Measurements from ENCODE around the gene ME3.
"Not testable (repeated sequence)": the region's sequence is repeated elsewhere in the genome, so short reads cannot be mapped to it uniquely, and the experiment has no call there.

Gene ME3

GRCh38 chr11:86558841-86559240 lies 113.6 kb downstream of the ME3 start:
- no peak for DNase-seq (ENCODE audit: low read depth)

- no peak for DNase-seq (ENCODE audit: low read depth)
Observed at GRCh38 chr11:86558207-86558606, 114.2 kb downstream of the ME3 start.

- no peak for DNase-seq (ENCODE audit: low read depth)
Observed at GRCh38 chr11:86555866-86556265, 116.5 kb downstream of the ME3 start.

DNA sequence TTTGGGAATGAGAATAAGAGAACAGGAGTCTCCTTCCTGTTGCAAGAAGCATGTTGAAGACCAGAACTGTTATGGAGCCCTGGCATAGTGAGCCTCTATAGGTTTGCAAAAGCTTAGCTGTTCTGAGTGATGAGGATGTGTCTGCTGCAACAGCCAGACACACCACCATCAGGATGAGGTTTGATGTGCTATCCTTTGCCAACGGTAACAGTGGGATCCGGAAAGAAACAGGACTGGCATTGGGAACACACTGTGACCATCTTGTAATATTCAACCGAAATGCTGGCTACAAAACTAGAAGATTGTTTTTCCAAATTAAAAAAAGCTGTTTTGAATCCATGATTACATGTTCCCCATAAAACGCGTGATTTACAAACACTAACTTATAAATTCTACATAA lies 117.0 kb downstream of the ME3 start:
- no peak for DNase-seq (ENCODE audit: low read depth)

GRCh38 chr11:86553265-86553664 lies 119.2 kb downstream of the ME3 start:
- no peak for DNase-seq (ENCODE audit: low read depth)

DNA sequence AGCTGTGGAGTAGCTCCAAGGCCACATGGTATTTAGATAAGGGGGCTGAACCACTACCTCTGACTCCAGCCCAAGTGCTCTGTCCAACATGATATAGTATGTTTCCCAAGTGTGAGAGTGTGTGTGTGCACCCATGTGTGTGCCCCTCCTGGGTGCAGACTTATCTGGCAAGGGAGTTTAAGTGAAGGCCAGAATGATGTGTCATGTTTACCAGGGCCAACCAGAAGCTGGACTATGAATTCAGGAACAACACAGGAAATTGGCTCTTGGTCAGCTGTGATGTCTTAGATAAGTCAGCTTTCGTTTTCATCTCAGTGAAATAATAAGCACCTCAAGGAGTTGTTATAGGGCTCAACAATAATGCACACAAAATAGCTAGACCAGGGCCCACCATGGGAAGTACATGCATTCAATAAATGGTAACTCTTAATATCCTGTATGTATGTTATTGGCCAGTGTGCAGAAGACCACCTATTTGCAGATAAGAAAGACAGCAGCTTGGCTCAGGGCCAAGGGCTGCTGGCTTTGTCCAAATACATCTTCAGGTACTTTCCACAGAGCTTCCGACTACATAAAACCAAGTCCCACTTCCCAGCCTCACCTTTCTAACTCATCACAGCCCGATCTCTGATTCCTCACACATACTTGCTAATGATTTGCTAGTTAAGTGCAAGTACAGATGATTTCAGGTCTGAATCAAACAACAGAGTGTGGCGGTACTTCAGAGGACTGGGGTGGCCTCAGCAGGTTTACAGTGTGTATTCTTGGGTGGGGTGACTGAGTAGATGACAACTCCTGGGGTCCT lies 120.9 kb downstream of the ME3 start:
- no peak for DNase-seq (ENCODE audit: low read depth)

- DNase-seq (ENCODE audit: low read depth): no peak
Observed at GRCh38 chr11:86550757-86551156, 121.7 kb downstream of the ME3 start.

GRCh38 chr11:86548271-86548917 lies 124.0 kb downstream of the ME3 start:
- DNase-seq (ENCODE audit: low read depth): no peak

DNA sequence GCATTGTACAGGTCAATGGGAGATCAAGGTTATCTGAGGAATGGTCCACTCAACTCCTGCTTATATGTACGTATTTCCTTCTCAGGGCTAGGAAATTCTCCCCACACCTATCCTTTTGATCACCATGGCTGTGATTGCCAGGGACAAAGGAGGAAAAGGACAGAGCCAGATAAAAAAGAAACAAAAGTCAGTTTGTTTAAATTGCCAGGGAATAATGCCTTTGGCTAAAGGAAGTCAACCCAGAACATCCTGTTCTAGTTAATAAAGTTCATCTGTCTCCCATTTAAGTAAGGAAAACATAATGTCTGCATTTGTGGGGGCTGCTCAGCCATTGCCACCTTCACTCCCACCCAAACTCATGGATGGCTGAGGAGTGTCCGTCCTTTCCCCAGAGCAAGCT lies 124.7 kb downstream of the ME3 start:
- no peak for DNase-seq (ENCODE audit: low read depth)

- DNase-seq (ENCODE audit: low read depth): not testable (repeated sequence)
Observed at GRCh38 chr11:86541299-86541698, 131.1 kb downstream of the ME3 start.

GRCh38 chr11:86538223-86538548 lies 134.2 kb downstream of the ME3 start:
- DNase-seq (ENCODE audit: low read depth): no peak

- no peak for DNase-seq (ENCODE audit: low read depth)
Observed at GRCh38 chr11:86537541-86538222, 134.7 kb downstream of the ME3 start.

GRCh38 chr11:86535773-86536172 lies 136.6 kb downstream of the ME3 start:
- no peak for DNase-seq (ENCODE audit: low read depth)

DNA sequence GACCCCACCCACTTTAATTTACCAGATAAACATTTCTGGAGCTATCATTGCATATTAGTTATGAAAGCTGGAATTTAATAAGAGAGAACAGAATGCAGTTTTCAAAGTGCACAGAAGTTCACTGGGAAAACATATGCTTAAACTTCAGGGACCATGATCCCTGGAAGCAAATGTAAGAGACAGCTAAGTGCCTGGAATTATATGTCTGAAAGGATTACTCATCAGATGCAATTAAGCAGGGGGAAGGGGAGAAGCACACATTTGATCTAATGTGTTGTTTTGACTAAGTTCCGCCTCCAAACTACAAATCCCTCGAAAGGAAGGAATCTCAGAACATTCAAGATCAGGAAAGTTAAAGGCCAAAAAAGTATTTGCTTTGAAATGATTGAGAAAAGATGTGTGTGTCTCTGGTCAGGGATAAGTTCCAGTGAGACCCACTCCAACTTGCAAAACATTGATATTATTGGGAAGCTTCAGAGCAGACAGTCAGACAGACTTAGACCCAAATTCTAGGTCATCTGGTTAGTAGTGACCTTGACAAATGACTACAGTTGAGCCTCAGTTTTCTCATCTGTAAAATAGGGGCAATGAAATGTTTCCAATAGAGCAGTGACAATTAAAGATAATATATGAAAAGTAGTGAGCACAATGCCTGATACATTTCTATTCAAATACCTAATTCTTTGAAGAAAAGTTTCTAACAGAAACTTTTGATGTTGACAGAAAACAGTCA lies 147.6 kb downstream of the ME3 start:
- DNase-seq (ENCODE audit: low read depth): no peak

DNA sequence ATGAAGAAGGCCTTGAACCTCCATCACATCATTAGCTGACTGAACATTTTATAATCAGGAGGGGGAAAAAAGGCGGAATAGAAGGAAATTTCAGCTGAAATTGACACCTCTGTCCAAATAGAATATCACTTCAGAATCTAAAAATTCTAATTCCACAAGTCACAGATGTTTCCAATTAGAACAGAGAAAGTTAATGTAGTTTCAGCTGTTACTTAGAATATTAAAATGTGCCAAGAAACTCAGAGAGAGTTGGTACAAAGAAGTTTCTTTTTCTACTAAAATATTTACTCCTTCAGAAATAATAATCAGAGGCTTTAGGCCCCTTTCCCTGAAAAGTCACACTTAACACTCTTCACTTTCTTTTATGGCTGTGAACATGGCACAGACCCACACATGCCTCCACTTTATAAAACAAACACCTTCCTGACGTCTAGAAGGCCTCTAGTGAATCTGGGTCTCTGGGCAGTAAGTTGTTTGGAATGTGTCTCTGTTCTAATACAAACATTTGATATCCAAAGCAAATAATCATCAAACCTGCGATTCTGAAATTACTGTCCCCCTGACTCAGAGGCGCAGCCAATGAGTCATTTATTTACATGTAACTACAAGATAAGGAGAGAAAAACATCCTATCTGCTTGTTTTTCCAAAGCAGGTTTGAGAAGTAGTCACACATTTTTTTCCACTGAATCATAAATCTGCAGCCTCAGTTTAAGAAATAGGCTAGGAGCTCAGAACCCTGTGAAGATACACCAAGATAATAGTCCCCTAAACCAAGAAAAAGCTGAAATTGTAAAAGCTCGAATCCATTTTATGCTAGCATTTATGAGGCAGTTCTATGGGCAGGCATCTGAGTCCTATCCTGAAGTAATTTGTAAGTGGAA lies 148.4 kb downstream of the ME3 start:
- no peak for DNase-seq (ENCODE audit: low read depth)

GRCh38 chr11:86522512-86522911 lies 149.9 kb downstream of the ME3 start:
- DNase-seq (ENCODE audit: low read depth): not testable (repeated sequence)

DNA sequence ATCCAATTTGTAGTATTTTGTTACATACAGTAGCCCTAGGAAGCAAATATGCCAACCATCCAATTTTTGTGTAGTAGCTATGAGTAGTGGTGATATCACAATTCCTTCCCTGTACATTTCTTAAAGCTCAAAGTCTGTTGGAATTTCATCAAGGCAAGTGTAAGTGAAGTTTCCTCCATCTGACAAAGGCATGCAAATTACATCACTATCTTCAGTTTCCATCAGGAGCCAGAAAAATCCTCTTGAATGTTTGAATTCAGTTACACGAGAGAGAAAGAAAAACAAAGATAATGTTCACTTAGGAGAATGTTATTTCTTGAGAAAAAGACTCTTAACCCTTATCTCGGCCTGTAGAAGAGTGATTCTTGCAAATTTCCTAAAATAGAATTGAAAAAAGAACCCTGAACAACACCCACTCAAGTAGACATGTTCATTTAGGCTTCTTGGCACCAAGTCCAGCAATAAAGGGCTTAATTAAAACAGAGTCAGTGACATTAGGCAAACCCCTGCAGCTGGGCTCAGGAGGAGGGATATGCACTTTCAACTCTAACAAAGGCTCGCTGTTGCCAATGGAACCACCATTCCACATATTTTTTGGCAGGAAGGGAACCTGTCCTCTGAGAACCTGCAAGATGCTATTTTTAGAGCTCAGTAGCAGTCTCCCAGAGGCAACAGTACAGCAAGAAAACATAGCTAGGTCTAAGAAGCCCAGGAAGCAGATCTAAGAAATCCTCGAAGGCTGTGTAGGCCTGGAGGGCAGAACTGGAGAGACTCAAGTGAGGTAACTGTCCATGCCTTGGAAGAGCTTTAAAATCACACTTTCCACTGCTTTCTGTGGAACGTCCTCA lies 153.1 kb downstream of the ME3 start:
- no peak for DNase-seq (ENCODE audit: low read depth)

DNA sequence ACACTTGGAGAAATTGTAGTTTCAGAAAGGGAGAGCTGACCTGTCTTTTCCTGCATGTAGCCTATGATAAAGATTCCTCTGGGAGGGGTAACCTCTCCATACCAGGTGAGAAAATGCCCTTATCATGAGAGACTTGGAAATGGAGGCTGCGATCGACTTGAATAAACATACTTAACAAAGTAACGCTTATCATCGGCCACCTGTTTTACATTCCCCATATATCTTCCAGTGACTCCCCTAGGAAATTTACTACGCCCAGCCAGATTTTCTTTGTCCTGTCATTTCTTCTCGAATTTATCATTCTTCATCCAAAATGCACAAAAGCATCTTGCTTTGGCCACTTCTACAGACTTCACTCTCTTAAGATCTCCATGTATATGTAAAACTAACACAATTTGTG lies 154.2 kb downstream of the ME3 start:
- no peak for DNase-seq (ENCODE audit: low read depth)

DNA sequence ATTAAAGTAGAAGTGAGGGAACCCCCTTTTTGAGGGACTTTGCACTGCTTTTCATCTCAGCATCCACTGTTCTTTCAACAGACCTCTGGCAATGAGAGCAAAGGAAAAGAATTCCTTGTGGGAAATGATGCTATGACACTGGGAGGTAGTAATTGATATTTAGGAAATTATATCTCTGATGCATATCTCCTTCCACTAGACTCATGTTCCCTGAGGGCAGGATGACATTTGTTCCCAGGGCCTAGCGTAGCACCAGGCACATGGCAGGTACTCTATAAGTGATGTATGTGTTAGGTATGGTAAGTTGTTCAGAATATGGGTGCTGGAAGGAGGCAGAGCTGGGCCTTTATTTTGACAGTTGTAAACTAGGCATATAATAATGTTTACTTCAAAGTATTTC lies 154.9 kb downstream of the ME3 start:
- no peak for DNase-seq (ENCODE audit: low read depth)

- no peak for DNase-seq (ENCODE audit: low read depth)
Observed at GRCh38 chr11:86515297-86516094, 156.9 kb downstream of the ME3 start.

Data from activated T-helper 9 cell treated with anti-CD3 and anti-CD28 coated beads, Interleukin-2, amount 50 U/mL, for 16 hours (primary cell).